BJ (cell line): ENCODE measurements around the gene RAPGEF5. TPM values are rescaled to one million over a fixed set of nuclear protein-coding genes. Genes with fewer than 3 reads are reported as not detected.

Experiments
- CTCF ChIA-PET: fragments of 350-600 bp; formaldehyde crosslinking; extraction: SDS; loops from one replicate; lab custom pipeline; 2021; ENCODE audit warnings: antibody characterized with exemption, inconsistent platforms; lab: Yijun Ruan, JAX
- POLR2A ChIA-PET: fragments of 300-600 bp; sonication (Branson Sonifier 250); formaldehyde crosslinking; extraction: SDS; loops from one replicate; lab custom pipeline; 2021; ENCODE audit warnings: antibody characterized with exemption; lab: Charles Lee
- DNase-seq: peaks from one replicate; pipeline ENCODE4 v3.0.0-alpha.2; 2011; ENCODE audit warnings: low read depth
- H3K27me3 ChIP-seq: 2 replicates; pipeline ENCODE4 v1.6.0; 2011; ENCODE audit warnings: low read length; ENCODE audit not compliant: control insufficient read depth, insufficient read depth
- H3K36me3 ChIP-seq: 2 replicates; pipeline ENCODE4 v1.5.1; 2011; ENCODE audit warnings: low read length; ENCODE audit not compliant: control insufficient read depth, insufficient read depth
- H3K4me3 ChIP-seq: 2 replicates; pipeline ENCODE4 v1.5.1; 2011; ENCODE audit warnings: low read depth, mild to moderate bottlenecking, control low read depth, low read length
- CTCF ChIP-seq: IDR thresholded peaks from 2 replicates; pipeline ENCODE4 v1.5.1; 2011; ENCODE audit warnings: low read depth, mild to moderate bottlenecking, control low read depth, inconsistent platforms, low read length, moderate library complexity; ENCODE audit not compliant: insufficient read depth
- polyA plus RNA-seq: library from polyadenylated mRNA; depleted of rRNA; stranded (reverse); fragments of >200 nt; gene quantifications from 2 replicates; pipeline ENCODE4 v1.2.3, GENCODE V29; 2011

Gene RAPGEF5
- polyA plus RNA-seq, 1 experiment, result not detected

DNA sequence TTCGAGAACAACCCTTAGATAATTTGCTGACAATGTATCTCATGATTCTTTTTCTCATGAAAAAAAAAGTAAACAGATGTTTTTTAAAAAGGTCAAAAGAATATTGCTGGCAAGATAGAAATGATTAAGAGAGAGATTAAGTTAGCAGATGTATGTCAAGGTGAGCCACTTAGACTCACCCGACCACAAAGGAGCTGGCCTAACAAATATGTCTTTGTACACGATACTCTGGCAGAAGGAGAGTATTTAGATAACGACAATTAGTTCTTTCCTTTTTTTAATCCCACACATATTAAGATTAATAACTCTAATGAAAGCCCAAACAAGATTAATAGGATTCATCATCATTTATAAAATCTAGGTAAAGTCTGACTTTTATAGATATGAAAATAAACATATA, 156.7 kb downstream of the RAPGEF5 start:
- Histone ChIP-seq H3K36me3 (no peaks in the 10 kb centered on the region), H3K4me3 (no peak overlapping the region), H3K27me3 (0 out of 2 replicates have a peak, but pooled peaks cover 1% of the 10 kb centered on the region)
- POLR2A ChIA-PET, result no interaction called here
- no peak for DNase-seq
- no peak for TF ChIP-seq CTCF
- CTCF ChIA-PET, result interaction anchor here (0.7 kb wide), 1 partner anchor 53 kb away, joined by 3 read pairs; no protein-coding TSS in a partner anchor

DNA sequence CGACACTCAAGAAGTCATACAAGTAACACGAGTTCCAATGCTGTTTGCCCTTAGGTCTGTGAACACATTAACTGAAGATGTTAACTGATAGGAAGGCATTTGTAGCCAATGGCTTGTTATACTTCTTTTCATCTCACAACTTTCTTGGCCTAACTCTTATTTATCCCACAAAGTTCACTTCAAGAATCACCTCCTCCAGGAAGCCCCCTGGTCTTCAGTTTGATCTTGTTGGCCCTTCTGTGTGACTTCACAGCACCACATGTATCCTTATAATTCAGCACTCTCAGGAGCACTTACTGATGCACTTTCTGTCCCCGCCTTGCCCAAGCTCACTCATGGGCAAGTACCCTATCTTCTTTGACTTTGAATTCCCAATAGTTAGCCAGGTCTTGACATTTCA, 159.6 kb downstream of the RAPGEF5 start:
- ChIA-PET POLR2A (no interaction called here), CTCF (no interaction called here)
- Histone ChIP-seq H3K27me3 (peaks cover 1% of the 10 kb centered on the region; the same call in 1 of the 2 replicates), H3K36me3 (no peaks in the 10 kb centered on the region), H3K4me3 (no peak overlapping the region)
- DNase-seq, result no peak
- TF ChIP-seq CTCF, result no peak

GRCh38 chr7:22196429-22196828, 160.5 kb downstream of the RAPGEF5 start:
- no peak for TF ChIP-seq CTCF
- Histone ChIP-seq H3K4me3 (no peak overlapping the region), H3K36me3 (no peaks in the 10 kb centered on the region), H3K27me3 (peaks cover 1% of the 10 kb centered on the region; the same call in 1 of the 2 replicates)
- no peak for DNase-seq
- CTCF ChIA-PET, result no interaction called here
- POLR2A ChIA-PET, result no interaction called here

GRCh38 chr7:22195397-22196172, 161.4 kb downstream of the RAPGEF5 start:
- ChIA-PET CTCF (no interaction called here), POLR2A (no interaction called here)
- peaks cover 1% of the 10 kb centered on the region; the same call in 1 of the 2 replicates for H3K27me3 ChIP-seq
- no peaks in the 10 kb centered on the region for H3K36me3 ChIP-seq
- TF ChIP-seq CTCF, result no peak
- no peak for DNase-seq
- H3K4me3 ChIP-seq, result no peak overlapping the region

- ChIA-PET POLR2A (no interaction called here), CTCF (no interaction called here)
- Histone ChIP-seq H3K27me3 (peaks cover 1% of the 10 kb centered on the region; the same call in 1 of the 2 replicates), H3K4me3 (no peak overlapping the region), H3K36me3 (no peaks in the 10 kb centered on the region)
- no peak for TF ChIP-seq CTCF
- no peak for DNase-seq
These were observed 162.2 kb downstream of the RAPGEF5 start for GRCh38 chr7:22194658-22195273.
